Measurements from ENCODE around the gene AUH. TPM values are rescaled to one million over a fixed set of nuclear protein-coding genes. Genes with fewer than 3 reads are reported as not detected.

Gene AUH
- total RNA-seq, 1 experiment from 2014 or later = 21.7 TPM

DNA sequence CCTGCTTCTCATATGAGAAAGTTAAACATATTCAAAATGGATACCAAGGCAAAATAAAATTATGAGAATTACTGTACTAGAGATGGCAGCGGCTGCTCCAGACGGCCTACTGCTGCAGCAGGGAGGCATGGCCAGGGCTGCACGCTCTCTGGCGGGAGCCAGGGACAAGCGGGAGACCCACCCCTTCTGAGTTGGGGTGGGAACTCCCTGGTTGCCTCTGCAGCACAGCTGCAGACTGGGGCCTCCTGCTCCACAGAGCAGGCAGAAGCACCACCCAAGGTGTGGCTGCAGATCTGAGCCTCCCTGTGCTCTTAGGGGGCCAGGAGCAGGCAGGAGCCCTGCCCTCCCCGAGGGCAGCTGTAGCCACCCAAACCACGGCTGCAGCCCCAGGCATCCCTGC lies 2.3 kb upstream of the AUH start:
- WGBS (ENCODE audit: extremely low coverage, insufficient read length, low lambda C conversion rate) = no CpG with 5 or more reads among the region's 7 CpGs
- TF ChIP-seq, protein P1, sequence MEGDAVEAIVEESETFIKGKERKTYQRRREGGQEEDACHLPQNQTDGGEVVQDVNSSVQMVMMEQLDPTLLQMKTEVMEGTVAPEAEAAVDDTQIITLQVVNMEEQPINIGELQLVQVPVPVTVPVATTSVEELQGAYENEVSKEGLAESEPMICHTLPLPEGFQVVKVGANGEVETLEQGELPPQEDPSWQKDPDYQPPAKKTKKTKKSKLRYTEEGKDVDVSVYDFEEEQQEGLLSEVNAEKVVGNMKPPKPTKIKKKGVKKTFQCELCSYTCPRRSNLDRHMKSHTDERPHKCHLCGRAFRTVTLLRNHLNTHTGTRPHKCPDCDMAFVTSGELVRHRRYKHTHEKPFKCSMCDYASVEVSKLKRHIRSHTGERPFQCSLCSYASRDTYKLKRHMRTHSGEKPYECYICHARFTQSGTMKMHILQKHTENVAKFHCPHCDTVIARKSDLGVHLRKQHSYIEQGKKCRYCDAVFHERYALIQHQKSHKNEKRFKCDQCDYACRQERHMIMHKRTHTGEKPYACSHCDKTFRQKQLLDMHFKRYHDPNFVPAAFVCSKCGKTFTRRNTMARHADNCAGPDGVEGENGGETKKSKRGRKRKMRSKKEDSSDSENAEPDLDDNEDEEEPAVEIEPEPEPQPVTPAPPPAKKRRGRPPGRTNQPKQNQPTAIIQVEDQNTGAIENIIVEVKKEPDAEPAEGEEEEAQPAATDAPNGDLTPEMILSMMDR (conservative IDR thresholded peaks at IDR 0.05) = no peak
- H4K8ac ChIP-seq (replicated peaks; ENCODE audit: insufficient read length, low read depth, low read length) = no peak overlapping the region
- H3K4me3 Mint-ChIP-seq = no peak overlapping the region
- no peaks in the 10 kb centered on the region for H3K9me3 ChIP-seq (ENCODE audit: control insufficient read depth, low read depth, low read length)
- H3T11ph ChIP-seq (ENCODE audit: low read length) = no peak overlapping the region
- H3K4me1 ChIP-seq (ENCODE audit: insufficient read depth, low read length) = peaks cover 8% of the 10 kb centered on the region
- no peaks in the 10 kb centered on the region for H3K23me2 ChIP-seq (ENCODE audit: insufficient read length, low read depth, low read length, poor library complexity, severe bottlenecking)
- H4K20me1 ChIP-seq (ENCODE audit: control insufficient read depth, insufficient read depth, insufficient read length) = no peaks in the 10 kb centered on the region
- H3K56ac ChIP-seq (ENCODE audit: insufficient read length, low read depth, low read length) = no peak overlapping the region
- no peak overlapping the region for H3K4me2 ChIP-seq (ENCODE audit: insufficient read depth, insufficient read length, low read length)
- H3K79me1 ChIP-seq (ENCODE audit: insufficient read depth, low read depth, low read length, poor library complexity, severe bottlenecking) = no peaks in the 10 kb centered on the region
- no peak overlapping the region for H3K27ac Mint-ChIP-seq
- H4K91ac ChIP-seq (ENCODE audit: insufficient read length, low read depth, low read length) = no peak overlapping the region
- H2AK5ac ChIP-seq (ENCODE audit: insufficient read length, low read length) = no peak overlapping the region
- H3K4me1 Mint-ChIP-seq = peaks cover 19 to 22% of the 10 kb centered on the region in 2 experiments
- H3K4ac ChIP-seq (ENCODE audit: low read depth, low read length) = no peak overlapping the region
- H3K27me3 ChIP-seq (ENCODE audit: insufficient read depth, low read length) = no peaks in the 10 kb centered on the region
- no peaks in the 10 kb centered on the region; the same call in none of the 2 replicates for H3K27me3 Mint-ChIP-seq (ENCODE audit: low read depth)
- H2BK12ac ChIP-seq (ENCODE audit: insufficient read length, low read depth, low read length) = no peak overlapping the region
- H2AFZ ChIP-seq (ENCODE audit: low read length) = no peak overlapping the region
- peaks cover 11% of the 10 kb centered on the region; the same call in 1 of the 2 replicates for H3K79me2 ChIP-seq (ENCODE audit: insufficient read depth, low read length)
- no peak overlapping the region for H3K18ac ChIP-seq (ENCODE audit: insufficient read length, low read depth, low read length)
- H4K5ac ChIP-seq (ENCODE audit: insufficient read length, low read depth, low read length) = no peak overlapping the region
- H3K9me3 Mint-ChIP-seq = peaks cover 5 to 13% of the 10 kb centered on the region in 2 experiments; a peak in 4 of 5 replicates
- no peak overlapping the region for H3K23ac ChIP-seq (ENCODE audit: insufficient read length, low read depth, low read length)
- no peak overlapping the region for H2BK5ac ChIP-seq (ENCODE audit: insufficient read length, low read length)
- DNase-seq = no peak
- no peak overlapping the region for H3K27ac ChIP-seq (ENCODE audit: insufficient read length, low read depth, low read length)
- no peak overlapping the region for H2BK120ac ChIP-seq (ENCODE audit: low read depth, low read length, poor library complexity, severe bottlenecking)
- H3K9ac ChIP-seq (ENCODE audit: extremely low read depth, insufficient read length, low read length) = no peak overlapping the region
- H2BK15ac ChIP-seq (ENCODE audit: low read depth, low read length) = no peak overlapping the region
- H2BK20ac ChIP-seq (ENCODE audit: low read depth, low read length, poor library complexity, severe bottlenecking) = no peak overlapping the region
- peaks cover 6 to 22% (median 10%) of the 10 kb centered on the region in 3 experiments; a peak in 6 of 7 replicates for H3K36me3 Mint-ChIP-seq (ENCODE audit: insufficient read depth in 1 of 3, low read depth in 3 of 3)
- H3K14ac ChIP-seq (ENCODE audit: insufficient read depth, low read length) = no peak overlapping the region
